GM19240 (cell line): ENCODE results near the gene FAM13C.

ENCODE experiments used
- DNase-seq: peaks from one replicate; pipeline ENCODE4 v3.0.0; 2011; ENCODE audit warnings: low spot score; ENCODE audit not compliant: insufficient read length

The FAM13C gene

DNA sequence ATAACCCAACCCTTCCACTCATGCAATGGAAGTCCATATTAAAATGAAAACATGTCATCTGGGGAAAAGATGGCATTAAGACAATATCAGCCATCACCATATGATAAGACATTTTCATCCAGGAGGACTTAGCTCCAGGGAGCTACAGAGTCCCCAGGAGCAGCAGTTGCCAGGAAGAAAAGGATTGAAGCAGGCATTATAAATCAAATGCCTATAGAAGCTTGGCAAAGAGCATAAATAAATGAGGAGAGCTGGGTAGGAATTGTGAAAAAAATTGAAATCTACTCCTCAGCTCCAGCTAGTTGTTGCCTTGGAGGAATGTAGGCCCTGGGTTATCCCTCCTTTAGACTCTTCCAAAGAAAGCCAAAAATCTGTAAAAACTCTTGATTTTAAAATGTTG lies 42.5 kb downstream of the FAM13C start:
- no peak for DNase-seq

DNA sequence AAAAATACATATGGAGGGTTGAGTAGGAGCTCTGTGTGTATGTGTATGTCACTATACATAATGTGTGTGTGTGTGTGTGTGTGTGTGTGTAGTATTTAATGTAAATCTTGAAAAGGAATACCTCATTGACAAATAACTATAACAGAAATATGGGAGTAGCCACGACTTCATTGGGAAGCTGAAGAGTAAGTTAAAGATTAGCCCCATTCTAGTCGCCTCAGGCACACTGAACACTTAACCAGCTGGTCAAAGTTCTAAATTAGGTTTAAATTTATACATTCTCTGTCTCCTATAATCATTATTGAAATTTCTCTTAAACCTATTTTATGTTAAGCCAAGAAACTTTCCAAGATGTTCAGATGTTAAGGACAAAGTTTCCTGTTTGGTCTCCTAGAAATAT lies 45.3 kb downstream of the FAM13C start:
- DNase-seq = no peak

- DNase-seq = no peak
Observed at GRCh38 chr10:59315465-59315864, 46.9 kb downstream of the FAM13C start.

DNA sequence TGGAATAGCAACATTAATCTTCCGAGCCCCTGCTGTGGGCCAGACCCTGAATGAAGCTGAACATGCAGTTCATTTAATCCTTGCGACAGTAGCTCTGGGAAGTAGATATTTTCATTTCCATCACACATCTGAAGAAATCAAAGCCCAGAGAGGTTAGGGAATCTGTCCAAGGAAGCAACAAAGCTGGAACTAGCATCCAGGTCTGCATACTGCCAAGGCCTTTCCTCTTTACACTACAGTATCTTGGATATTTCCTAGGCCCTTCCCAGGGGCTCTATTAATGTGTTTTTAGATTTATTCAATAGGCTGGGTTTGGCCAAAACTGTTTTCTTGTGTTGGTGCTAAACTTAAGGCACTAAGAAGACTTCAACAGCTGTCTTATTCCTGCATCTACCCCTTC lies 48.1 kb downstream of the FAM13C start:
- no peak for DNase-seq

- no peak for DNase-seq
Observed at GRCh38 chr10:59312247-59312646, 50.1 kb downstream of the FAM13C start.

DNA sequence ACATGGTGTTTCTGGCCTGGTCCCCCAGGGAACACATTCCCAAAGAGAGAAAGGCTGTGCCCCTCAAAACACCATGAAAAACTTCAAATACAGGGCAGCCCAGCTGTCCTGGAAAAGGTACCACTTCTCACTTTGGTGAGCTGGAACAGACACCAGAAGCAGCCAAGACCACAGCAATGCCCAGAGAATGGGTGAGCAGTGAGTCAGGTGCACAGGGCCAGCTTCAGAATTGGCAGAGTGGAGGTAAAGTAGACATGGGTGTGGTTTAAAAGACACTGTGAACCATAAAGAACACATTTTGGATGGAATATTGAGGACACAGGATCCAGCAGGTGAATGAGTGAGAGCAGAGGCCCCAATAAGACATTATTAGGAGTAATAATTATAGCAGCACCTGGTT lies 51.3 kb downstream of the FAM13C start:
- DNase-seq = no peak

GRCh38 chr10:59310324-59310914 lies 51.9 kb downstream of the FAM13C start:
- DNase-seq = no peak

- DNase-seq = no peak
Observed at GRCh38 chr10:59304521-59305097, 57.7 kb downstream of the FAM13C start.

- DNase-seq = no peak
Observed at GRCh38 chr10:59303018-59303417, 59.3 kb downstream of the FAM13C start.

DNA sequence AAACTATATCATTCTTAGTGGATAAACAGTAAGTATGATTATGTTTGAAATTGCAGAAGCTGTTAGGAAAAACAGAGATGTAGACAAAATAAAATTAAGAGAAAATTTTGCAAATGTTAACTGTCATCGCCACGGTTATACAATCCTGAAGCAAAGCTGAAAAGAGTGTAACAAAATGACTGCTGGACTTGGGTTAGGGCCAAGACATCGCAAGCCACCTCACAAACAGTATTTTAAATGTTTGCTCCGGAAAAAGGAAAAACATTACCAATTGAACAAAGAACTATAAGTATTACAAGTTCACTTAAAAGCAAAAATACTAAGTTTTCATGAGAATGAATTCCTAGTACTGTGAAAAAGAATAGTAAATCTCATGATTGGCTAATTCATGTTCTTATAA lies 60.0 kb downstream of the FAM13C start:
- no peak for DNase-seq

DNA sequence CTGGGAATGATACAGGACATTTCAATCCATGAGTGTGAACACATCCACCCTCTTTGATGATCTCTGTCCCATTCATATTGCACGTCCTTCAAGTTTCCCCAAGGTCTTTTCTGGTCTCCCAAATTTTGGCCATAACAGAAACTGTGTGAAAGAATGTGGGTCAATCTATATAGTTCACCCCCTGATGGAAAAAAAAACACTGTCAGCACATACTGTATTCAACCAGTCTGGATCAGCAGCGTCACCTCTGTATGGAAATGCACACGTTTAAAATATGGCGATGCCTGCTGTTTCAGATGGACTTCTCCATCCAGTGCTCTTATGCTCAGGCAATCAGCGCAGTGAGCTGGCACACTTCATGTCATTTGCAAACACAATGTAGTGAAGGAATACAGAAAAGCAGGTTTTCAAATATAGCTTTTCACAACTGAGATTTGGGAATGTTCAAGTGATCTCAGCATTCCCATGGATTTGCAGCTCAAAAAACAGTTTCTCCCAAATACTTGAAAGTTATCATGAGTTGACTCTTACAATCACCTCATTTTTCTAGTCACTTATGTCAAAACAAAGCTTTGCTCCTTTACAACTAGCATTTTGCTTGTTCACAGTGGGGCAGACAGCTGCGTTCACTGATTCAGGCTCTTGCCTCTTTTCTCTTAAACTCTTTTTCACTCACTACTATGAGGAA lies 61.1 kb downstream of the FAM13C start:
- DNase-seq = no peak

DNA sequence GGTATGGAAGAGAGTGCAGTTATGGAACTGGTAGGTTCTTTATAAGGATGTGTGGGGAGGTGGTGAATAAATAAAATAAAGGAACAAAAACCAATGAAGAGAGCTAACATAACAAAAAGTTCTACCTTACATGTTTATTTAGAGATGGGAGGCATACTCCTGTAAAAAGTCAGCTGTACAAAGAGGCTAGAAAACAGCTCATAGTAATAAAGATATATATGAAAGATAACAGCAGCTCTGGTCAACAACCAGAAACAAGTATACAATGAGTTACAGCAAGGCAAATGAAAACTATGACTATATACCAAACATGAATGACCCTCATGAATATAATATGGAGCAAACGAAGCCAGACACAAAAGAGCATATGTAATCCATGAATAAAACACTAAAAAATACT lies 62.0 kb downstream of the FAM13C start:
- no peak for DNase-seq

DNA sequence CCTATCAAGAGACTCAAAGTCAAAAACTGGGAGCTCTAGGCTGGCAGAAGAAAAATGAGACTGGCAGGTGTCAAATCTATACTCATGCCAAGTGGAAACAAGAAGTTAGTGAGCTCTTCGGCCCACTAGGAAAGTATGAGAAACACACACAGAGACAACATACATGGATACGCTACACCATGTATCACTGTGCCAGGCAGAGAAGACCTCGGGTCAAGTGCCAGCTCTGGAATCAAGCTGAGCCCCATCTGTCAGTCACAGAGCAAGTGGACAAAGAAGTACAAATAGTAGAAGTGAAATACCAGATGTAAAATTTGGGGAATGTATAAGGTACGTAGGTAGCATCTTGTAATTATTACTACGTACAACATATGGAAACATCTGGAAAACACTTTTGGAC lies 62.4 kb downstream of the FAM13C start:
- no peak for DNase-seq

DNA sequence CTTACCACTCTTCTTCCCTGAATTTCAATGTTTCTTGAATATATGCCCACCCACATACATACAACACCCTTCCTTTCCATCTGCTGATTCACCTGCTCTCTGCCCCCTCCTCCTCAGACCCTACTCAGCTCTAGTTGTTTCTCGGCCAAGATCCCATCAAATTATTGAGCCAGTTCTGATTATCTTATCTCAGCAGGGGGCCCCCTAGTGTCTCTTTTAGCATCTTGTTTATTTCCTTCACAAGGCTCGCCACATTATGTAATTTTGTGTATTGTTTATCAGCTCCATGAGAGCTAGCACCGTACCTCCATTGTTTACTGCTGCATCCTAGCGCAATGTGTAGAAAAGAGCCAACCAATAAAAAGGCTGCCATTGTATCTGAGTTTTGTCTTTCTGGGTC lies 71.9 kb downstream of the FAM13C start:
- no peak for DNase-seq

DNA sequence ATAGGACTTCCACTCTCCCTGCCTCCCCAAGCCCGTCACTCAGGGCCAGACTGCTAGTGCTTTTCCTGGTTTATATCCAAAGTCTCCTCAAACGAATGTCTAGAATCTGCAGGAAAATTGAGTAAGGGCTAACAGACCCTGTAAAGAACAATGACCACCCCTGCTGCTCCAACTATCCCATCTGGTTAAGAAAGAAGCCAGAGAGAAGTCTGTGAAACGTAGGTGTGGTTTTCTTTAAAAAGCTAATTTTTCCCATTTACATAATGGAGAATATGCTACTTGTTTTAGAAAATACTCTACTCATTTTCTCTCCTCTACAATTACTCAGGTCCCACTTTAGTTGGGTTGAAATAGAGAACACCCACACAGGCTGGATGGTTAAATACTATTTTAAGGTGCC lies 72.5 kb downstream of the FAM13C start:
- DNase-seq = no peak

GRCh38 chr10:59287587-59288255 lies 74.6 kb downstream of the FAM13C start:
- no peak for DNase-seq

- DNase-seq = no peak
Observed at GRCh38 chr10:59285848-59286247, 76.5 kb downstream of the FAM13C start.

GRCh38 chr10:59285073-59285472 lies 77.3 kb downstream of the FAM13C start:
- DNase-seq = no peak

DNA sequence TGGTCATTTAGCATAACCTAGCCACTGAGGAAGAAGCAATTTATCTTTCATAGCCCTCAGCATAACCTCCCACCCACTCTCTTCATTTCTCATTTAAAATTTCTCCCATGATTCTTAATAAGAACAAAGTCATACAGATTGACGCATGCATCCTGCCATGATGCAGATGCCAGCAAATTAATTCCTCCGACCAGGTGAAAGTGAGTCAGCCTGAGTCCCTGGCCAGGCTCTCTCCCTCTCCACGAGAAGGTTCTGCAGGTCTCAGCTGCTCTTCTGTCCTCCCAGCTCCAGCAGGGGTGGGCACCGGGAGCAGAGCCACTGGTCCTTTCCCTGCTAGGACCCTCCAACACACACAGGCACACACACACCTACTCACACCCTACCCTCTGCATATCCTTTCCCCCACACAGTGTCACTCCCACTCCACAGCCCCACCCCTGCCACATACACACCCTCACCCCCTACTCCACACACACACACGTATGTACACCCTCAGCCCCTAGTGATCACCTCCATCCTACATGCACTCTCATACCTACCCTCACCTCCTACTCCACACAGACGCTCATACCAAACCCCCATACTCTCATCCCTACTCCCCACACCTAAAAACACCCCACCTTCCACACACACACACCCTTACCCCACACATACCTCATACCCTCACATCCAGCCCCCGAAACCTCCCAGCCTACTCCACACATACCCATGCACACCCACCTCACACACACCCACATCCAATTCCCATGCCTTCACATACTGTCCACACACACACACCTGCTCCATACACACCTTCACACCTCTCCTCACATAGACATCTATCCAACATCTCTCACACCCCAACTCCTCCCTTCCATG lies 78.0 kb downstream of the FAM13C start:
- DNase-seq = no peak

DNA sequence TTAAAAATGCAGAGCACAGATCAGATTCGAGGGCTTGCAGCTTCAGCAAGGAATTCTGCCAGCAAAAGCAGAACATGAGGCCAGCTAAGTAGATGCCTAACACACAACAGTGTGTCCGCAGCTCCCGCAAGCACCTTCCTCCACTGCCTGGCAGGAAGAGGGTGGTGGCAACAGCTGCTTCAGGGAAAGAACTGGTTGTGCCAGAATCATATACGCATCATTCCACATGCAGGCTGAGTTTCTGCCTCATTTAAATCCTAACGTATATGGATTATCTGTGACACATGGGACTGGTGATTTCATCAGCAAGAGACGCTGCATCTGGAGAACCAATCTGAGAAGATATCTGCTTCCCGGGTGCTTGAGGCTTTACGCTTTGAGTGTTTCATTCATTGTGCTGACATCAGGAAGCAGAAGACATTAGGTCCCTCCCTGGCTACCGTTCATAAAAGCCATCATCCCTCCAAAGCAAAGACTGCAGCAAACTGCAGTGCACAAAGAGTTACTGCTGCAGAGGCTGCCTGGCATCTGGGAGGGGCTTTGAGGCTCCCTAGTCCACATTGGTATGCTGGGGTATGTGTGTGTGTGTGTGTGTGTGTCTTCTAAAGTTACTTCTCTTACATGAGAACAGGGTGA lies 78.8 kb downstream of the FAM13C start:
- no peak for DNase-seq

GRCh38 chr10:59281861-59282260 lies 80.5 kb downstream of the FAM13C start:
- no peak for DNase-seq
